ENCODE results near the gene RSPRY1. TPM values are rescaled to one million over a fixed set of nuclear protein-coding genes. Genes with fewer than 3 reads are reported as not detected.
"Not testable (repeated sequence)": the region's sequence is repeated elsewhere in the genome, so short reads cannot be mapped to it uniquely, and the experiment has no call there.

RSPRY1 gene
- total RNA-seq, 6 experiments from 2014 or later = 18.0 to 26.1 (median 22.9) TPM

GRCh38 chr16:57265850-57266530 lies 79.9 kb downstream of the RSPRY1 start:
- WGBS (ENCODE audit: insufficient coverage, low coverage, low lambda C conversion rate, missing lambda C conversion rate) = 82% methylated on average over 9 of the region's 16 CpGs
- TF ChIP-seq CTCF (IDR thresholded peaks at IDR 0.05) (no peak), POLR2A (IDR thresholded peaks at IDR 0.05) (no peak)
- Histone ChIP-seq H3K4me3 (no peak overlapping the region), H3K27ac (no peak overlapping the region), H3K36me3 (no peaks in the 10 kb centered on the region), H3K4me1 (peaks cover 0 to 4% (median 0%) of the 10 kb centered on the region in 4 donors), H3K9me3 (no peaks in the 10 kb centered on the region), H3K27me3 (no peaks in the 10 kb centered on the region)
- intact Hi-C loops (cut with DNase I) = no loop called here
- DNase-seq (peak in 1 of 3 donors; percentile 51), ATAC-seq (peak in 3 of 4 donors; percentile 19 to 49 (median 45))

- Histone ChIP-seq H3K4me1 (peaks cover 0 to 4% (median 0%) of the 10 kb centered on the region in 4 donors), H3K27ac (no peak overlapping the region), H3K36me3 (no peaks in the 10 kb centered on the region), H3K4me3 (no peak overlapping the region), H3K9me3 (no peaks in the 10 kb centered on the region), H3K27me3 (no peaks in the 10 kb centered on the region)
- TF ChIP-seq POLR2A (IDR thresholded peaks at IDR 0.05) = no peak
- TF ChIP-seq CTCF (IDR thresholded peaks at IDR 0.05) = no peak
- peak in 2 of 4 donors; percentile 42 for ATAC-seq
- intact Hi-C loops (cut with DNase I) = no loop called here
- WGBS (ENCODE audit: insufficient coverage, low coverage, low lambda C conversion rate, missing lambda C conversion rate) = 14% methylated on average over 4 of the region's 6 CpGs
- DNase-seq = peak in 1 of 3 donors; percentile 27
Observed at GRCh38 chr16:57266531-57267260, 80.6 kb downstream of the RSPRY1 start.

GRCh38 chr16:57267343-57267742 lies 81.2 kb downstream of the RSPRY1 start:
- DNase-seq = peak in 1 of 3 donors; percentile 7
- H3K4me3 ChIP-seq; H3K9me3 ChIP-seq; ATAC-seq; intact Hi-C loops (cut with DNase I); H3K27me3 ChIP-seq; H3K4me1 ChIP-seq; H3K27ac ChIP-seq; H3K36me3 ChIP-seq: not testable (repeated sequence)
- 32% methylated on average over 2 of the region's 2 CpGs for WGBS (ENCODE audit: insufficient coverage, low coverage, low lambda C conversion rate, missing lambda C conversion rate)

- Histone ChIP-seq H3K4me3 (no peak overlapping the region), H3K27ac (no peak overlapping the region), H3K27me3 (no peaks in the 10 kb centered on the region), H3K9me3 (no peaks in the 10 kb centered on the region), H3K36me3 (no peaks in the 10 kb centered on the region), H3K4me1 (peaks cover 0 to 4% (median 0%) of the 10 kb centered on the region in 4 donors)
- ATAC-seq = peak in 3 of 4 donors; percentile 7 to 73 (median 36)
- WGBS (ENCODE audit: insufficient coverage, low coverage, low lambda C conversion rate, missing lambda C conversion rate) = 49% methylated on average over 7 of the region's 14 CpGs
- DNase-seq = peak in 1 of 3 donors; percentile 35
- TF ChIP-seq CTCF (IDR thresholded peaks at IDR 0.05) (no peak), POLR2A (IDR thresholded peaks at IDR 0.05) (no peak)
- intact Hi-C loops (cut with DNase I) = no loop called here
Observed at GRCh38 chr16:57268804-57269800, 83.0 kb downstream of the RSPRY1 start.

All from right lobe of liver (tissue), 6 donors.